HepG2 (cell line): ENCODE measurements around the gene NUDT8. TPM values are rescaled to one million over a fixed set of nuclear protein-coding genes. Genes with fewer than 3 reads are reported as not detected.

Experiments used
- ATAC-seq: fragments of 200-7000 bp; cut with Tn5 transposase; 3 replicates; pipeline ENCODE4 v1.9.1; 2020; ENCODE audit warnings: mild to moderate bottlenecking, moderate library complexity
- BruUV-seq: library from RNA; stranded (reverse); fragments of 400-500 nt; replicated peaks from 2 replicates; lab custom pipeline; 2021; lab: Mats Ljungman, UMichigan
- CTCF ChIA-PET: fragments of 300-600 bp; formaldehyde crosslinking; extraction: SDS; loops from one replicate; lab custom pipeline; 2021; ENCODE audit warnings: low total read pairs, inconsistent platforms, low intra/inter-chr PET ratio; lab: Yijun Ruan, JAX
- POLR2A ChIA-PET: fragments of 350-600 bp; sonication (Branson Sonifier 250); formaldehyde crosslinking; loops from one replicate; lab custom pipeline; 2020; ENCODE audit warnings: antibody characterized with exemption, inconsistent platforms; lab: Yijun Ruan, JAX
- DNase-seq: peaks from one replicate; pipeline ENCODE4 v3.0.0-alpha.2; 2015; ENCODE audit warnings: low spot score
- FAIRE-seq: peaks from 3 replicates; lab custom pipeline; 2011; peaks lifted over from hg19 to GRCh38; lab: Jason Lieb, UNC
- H2AFZ ChIP-seq: one replicate; pipeline ENCODE4 v1.6.1; 2011; ENCODE audit warnings: low read length, inconsistent platforms
- H3K27ac ChIP-seq: fragments of 300-600 bp; 3 replicates; pipeline ENCODE4 v1.8.0; 2011; ENCODE audit warnings: mixed run types, mild to moderate bottlenecking, mixed read lengths, low read length, inconsistent platforms; ENCODE audit not compliant: insufficient read depth; ENCODE audit errors: extremely low read length
- H3K27me3 ChIP-seq, 2 experiments: fragments of 200-600 bp in 1 of 2; 2 replicates in 1 of 2; 3 replicates in 1 of 2; pipeline versions ENCODE4 v1.6.0 to v1.8.0; 2011; ENCODE audit warnings: low read length in 2 of 2, mild to moderate bottlenecking in 2 of 2, moderate library complexity in 2 of 2, inconsistent platforms in 1 of 2; ENCODE audit not compliant: insufficient read depth in 2 of 2, control insufficient read depth in 1 of 2
- H3K36me3 ChIP-seq, 2 experiments: fragments of 200-600 bp in 1 of 2; replicated peaks in 1 of 2; 2 replicates in 1 of 2; 3 replicates in 1 of 2; pipeline versions ENCODE4 v1.5.1 to v1.8.0; 2011; ENCODE audit warnings: low read length in 2 of 2, inconsistent platforms in 1 of 2; ENCODE audit not compliant: insufficient read depth in 2 of 2, control insufficient read depth in 1 of 2
- H3K4me1 ChIP-seq: 2 replicates; pipeline ENCODE4 v1.5.1; 2012; ENCODE audit warnings: low read length, inconsistent platforms; ENCODE audit not compliant: insufficient read depth
- H3K4me2 ChIP-seq: 2 replicates; pipeline ENCODE4 v1.6.0; 2011; ENCODE audit warnings: low read depth, low read length, inconsistent platforms
- H3K4me3 ChIP-seq, 3 experiments: fragments of 200-600 bp in 1 of 3; sonication (generic), shearing (Covaris generic) in 1 of 3; replicated peaks in 1 of 3; 2 replicates each; pipeline ENCODE4 v1.5.1; 2011 to 2016; ENCODE audit warnings: low read length in 3 of 3, inconsistent platforms in 2 of 3, low read depth in 2 of 3, mild to moderate bottlenecking in 2 of 3, control low read depth in 1 of 3, mixed read lengths in 1 of 3; ENCODE audit not compliant: insufficient read depth in 1 of 3
- H3K79me2 ChIP-seq: one replicate; pipeline ENCODE4 v1.6.1; 2011; ENCODE audit warnings: low read length, inconsistent platforms; ENCODE audit not compliant: insufficient read depth
- H3K9ac ChIP-seq: 2 replicates; pipeline ENCODE4 v1.6.0; 2011; ENCODE audit warnings: mild to moderate bottlenecking, low read depth, low read length, inconsistent platforms; ENCODE audit not compliant: insufficient read depth
- H3K9me3 ChIP-seq: 2 replicates; pipeline ENCODE4 v1.5.1; 2012; ENCODE audit warnings: mild to moderate bottlenecking, low read length
- H4K20me1 ChIP-seq: 2 replicates; pipeline ENCODE4 v1.6.0; 2011; ENCODE audit warnings: inconsistent platforms, mild to moderate bottlenecking, low read length, moderate library complexity; ENCODE audit not compliant: insufficient read depth
- IRF9 ChIP-seq: sonication (generic); formaldehyde crosslinking; IDR thresholded peaks from 2 replicates; pipeline ENCODE4 v1.8.0; 2022; ENCODE audit warnings: missing genetic modification reagents, mild to moderate bottlenecking, borderline replicate concordance
- KDM4B ChIP-seq: sonication (generic); formaldehyde crosslinking; IDR thresholded peaks from 2 replicates; pipeline ENCODE4 v1.4.0; 2020; ENCODE audit warnings: missing genetic modification reagents
- MED13 ChIP-seq: sonication (generic); formaldehyde crosslinking; IDR thresholded peaks from 2 replicates; pipeline ENCODE4 v1.5.0; 2020; ENCODE audit warnings: missing genetic modification reagents
- MLLT10 ChIP-seq: sonication (generic); formaldehyde crosslinking; IDR thresholded peaks from 2 replicates; pipeline ENCODE4 v1.4.0; 2020; ENCODE audit warnings: missing genetic modification reagents
- MZF1 ChIP-seq: sonication (generic); formaldehyde crosslinking; IDR thresholded peaks from 2 replicates; pipeline ENCODE4 v1.8.1; 2023; ENCODE audit warnings: mild to moderate bottlenecking, missing genetic modification reagents, borderline replicate concordance
- NR2C2 ChIP-seq: sonication (generic); formaldehyde crosslinking; IDR thresholded peaks from 2 replicates; pipeline ENCODE4 v1.4.0; 2020; ENCODE audit warnings: missing genetic modification reagents, mild to moderate bottlenecking, moderate library complexity, borderline replicate concordance
- PCBP1 ChIP-seq: fragments of 200-400 bp; formaldehyde crosslinking; IDR thresholded peaks from 2 replicates; pipeline ENCODE4 v1.6.1; 2017; ENCODE audit warnings: mild to moderate bottlenecking, low read depth, low read length, borderline replicate concordance
- PPARG ChIP-seq: conservative IDR thresholded peaks from 2 replicates; pipeline ENCODE4 v1.6.1; 2016; ENCODE audit warnings: missing biosample characterization, missing genetic modification reagents
- SOX5 ChIP-seq: IDR thresholded peaks from 2 replicates; pipeline ENCODE4 v1.6.1; 2016; ENCODE audit warnings: borderline replicate concordance
- TCF7 ChIP-seq: sonication (generic); IDR thresholded peaks from 2 replicates; pipeline ENCODE4 v1.6.1; 2016; ENCODE audit warnings: antibody characterized with exemption, low read depth
- ZFYVE20 ChIP-seq: sonication (generic); formaldehyde crosslinking; IDR thresholded peaks from 2 replicates; pipeline ENCODE4 v1.8.0; 2023; ENCODE audit warnings: low read depth, mild to moderate bottlenecking, moderate library complexity, missing genetic modification reagents, borderline replicate concordance
- ZNF326 ChIP-seq: sonication (generic); formaldehyde crosslinking; IDR thresholded peaks from 2 replicates; pipeline ENCODE4 v1.4.0; 2020; ENCODE audit warnings: missing genetic modification reagents, borderline replicate concordance
- ZNF33B ChIP-seq: sonication (generic); formaldehyde crosslinking; IDR thresholded peaks from 2 replicates; pipeline ENCODE4 v1.5.1; 2020; ENCODE audit warnings: mild to moderate bottlenecking, missing genetic modification reagents
- ZNF362 ChIP-seq: sonication (generic); formaldehyde crosslinking; IDR thresholded peaks from 2 replicates; pipeline ENCODE4 v1.4.0; 2020; ENCODE audit warnings: missing genetic modification reagents, mild to moderate bottlenecking, borderline replicate concordance
- ZNF510 ChIP-seq: sonication (generic); formaldehyde crosslinking; IDR thresholded peaks from 2 replicates; pipeline ENCODE4 v1.4.0; 2020; ENCODE audit warnings: low read depth, mild to moderate bottlenecking, missing genetic modification reagents
- ZNF770 ChIP-seq: sonication (generic); formaldehyde crosslinking; IDR thresholded peaks from 2 replicates; pipeline ENCODE4 v1.5.0; 2020; ENCODE audit warnings: mild to moderate bottlenecking, missing genetic modification reagents
- ZNF850 ChIP-seq: sonication (generic); formaldehyde crosslinking; conservative IDR thresholded peaks from 2 replicates; pipeline ENCODE4 v1.9.0; 2021; ENCODE audit warnings: mild to moderate bottlenecking, missing genetic modification reagents
- ZSCAN12 ChIP-seq: sonication (generic); formaldehyde crosslinking; IDR thresholded peaks from 2 replicates; pipeline ENCODE4 v1.9.0; 2021; ENCODE audit warnings: mild to moderate bottlenecking, missing genetic modification reagents
- WGBS: methylation state at CpG from one replicate; pipeline ENCODE4 v1.1.6; 2017; ENCODE audit warnings: low lambda C conversion rate; 5-methylcytosine and 5-hydroxymethylcytosine counted together
- in situ Hi-C: cut with HindIII; loops from 2 replicates; pipeline ENCODE4 v1.10.0; 2017; ENCODE audit warnings: low pct_unique_long_range_greater_than_20kb; ENCODE audit not compliant: extremely low pct_ligation_motif_present
- intact Hi-C: fragments of 100-400 bp; cut with micrococcal nuclease; formaldehyde crosslinking; loops from one replicate; pipeline ENCODE4 v1.10.0; 2022; ENCODE audit not compliant: unreplicated experiment
- polyA plus RNA-seq, 8 experiments: library from polyadenylated mRNA; depleted of rRNA in 3 of 8; stranded (reverse) in 7 of 8; unstranded in 1 of 8; fragments of >200 nt; fragmentation: Illumina TruSeq in 4 of 8; extraction: Trizol in 4 of 8; gene quantifications; 2 replicates each; pipeline versions ENCODE4 v1.2.1 to v1.2.3, GENCODE V29; 2011 to 2016; ENCODE audit warnings: low read depth in 4 of 8, missing spikeins in 1 of 8, mixed read lengths in 1 of 8; ENCODE audit not compliant: insufficient read depth in 1 of 8
- total RNA-seq, 5 experiments: library from RNA; depleted of rRNA; stranded (reverse); fragments of >200 nt; fragmentation: Illumina TruSeq; extraction: Trizol; gene quantifications; 2 replicates each; pipeline ENCODE4 v1.2.3, GENCODE V29; 2016; ENCODE audit warnings: low read depth in 1 of 5

The NUDT8 gene
- total and polyA plus RNA-seq, 2 of the 13 experiments (the other 11 are each of a cell fraction or from before 2014, with no cell fraction given): 6.7 to 25.8 TPM

GRCh38 chr11:67604815-67605214, 24.9 kb downstream of the NUDT8 start:
- in situ Hi-C loops: no loop called here
- H3K27ac ChIP-seq: no peak overlapping the region
- FAIRE-seq: no peak
- peaks cover 0 to 14% of the 10 kb centered on the region in 2 experiments; a peak in 2 of 5 replicates for H3K36me3 ChIP-seq
- no TSS peak for BruUV-seq
- no peaks in the 10 kb centered on the region for H4K20me1 ChIP-seq
- peaks cover 6% of the 10 kb centered on the region; the same call in 1 of the 2 replicates for H3K9me3 ChIP-seq
- DNase-seq: no peak
- H3K27me3 ChIP-seq: peaks cover 2 to 10% of the 10 kb centered on the region in 2 experiments; a peak in 2 of 5 replicates
- H3K79me2 ChIP-seq: peaks cover 8% of the 10 kb centered on the region
- no peak overlapping the region for H3K4me2 ChIP-seq
- no peak overlapping the region for H2AFZ ChIP-seq
- no peak overlapping the region for H3K4me3 ChIP-seq
- POLR2A ChIA-PET: interaction anchor here (1.2 kb wide), 1 partner anchor 26 kb away, joined by 3 read pairs; no protein-coding TSS in a partner anchor
- intact Hi-C loops: no loop called here
- CTCF ChIA-PET: no interaction called here
- H3K4me1 ChIP-seq: peaks cover 21% of the 10 kb centered on the region
- H3K9ac ChIP-seq: no peak overlapping the region
- 50% methylated on average over 1 of the region's 2 CpGs for WGBS
- ATAC-seq: no peak
- TF ChIP-seq SOX5 (CRISPR knock-in tag): no peak
- TF ChIP-seq PCBP1: no peak
- TF ChIP-seq ZSCAN12 (CRISPR knock-in tag): no peak
- TF ChIP-seq ZNF326: no peak
- TF ChIP-seq MZF1 (CRISPR knock-in tag): no peak
- TF ChIP-seq PPARG (CRISPR knock-in tag): no peak
- TF ChIP-seq ZNF850 (CRISPR knock-in tag): no peak
- no peak for TF ChIP-seq IRF9 (CRISPR knock-in tag)
- TF ChIP-seq ZNF770: no peak
- TF ChIP-seq ZNF510 (CRISPR knock-in tag): no peak
- no peak for TF ChIP-seq MED13 (CRISPR knock-in tag)
- TF ChIP-seq KDM4B: no peak
- TF ChIP-seq TCF7: no peak
- TF ChIP-seq NR2C2: no peak
- no peak for TF ChIP-seq ZFYVE20 (CRISPR knock-in tag)
- TF ChIP-seq MLLT10: no peak
- TF ChIP-seq ZNF33B (CRISPR knock-in tag): no peak
- TF ChIP-seq ZNF362 (CRISPR knock-in tag): no peak
